ENCODE data around the gene DDR1.
"Not testable (repeated sequence)": the region's sequence is repeated elsewhere in the genome, so short reads cannot be mapped to it uniquely, and the experiment has no call there.

The DDR1 gene

GRCh38 chr6:30893666-30894065 is 9.3 kb downstream of the DDR1 start:
- no peak for DNase-seq (ENCODE audit: low spot score)

GRCh38 chr6:30894381-30894780 is 10.1 kb downstream of the DDR1 start:
- no peak for DNase-seq (ENCODE audit: low spot score)

GRCh38 chr6:30894935-30895334 is 10.6 kb downstream of the DDR1 start:
- DNase-seq (ENCODE audit: low spot score) = no peak

GRCh38 chr6:30895343-30895742 is 11.0 kb downstream of the DDR1 start:
- no peak for DNase-seq (ENCODE audit: low spot score)

- no peak for DNase-seq (ENCODE audit: low spot score)
These were observed 12.2 kb downstream of the DDR1 start for GRCh38 chr6:30896541-30896940.

- DNase-seq (ENCODE audit: low spot score) = no peak
These were observed 13.6 kb downstream of the DDR1 start for GRCh38 chr6:30897882-30898281.

GRCh38 chr6:30898750-30899360 is 14.5 kb downstream of the DDR1 start:
- DNase-seq (ENCODE audit: low spot score) = no peak

- no peak for DNase-seq (ENCODE audit: low spot score)
These were observed 16.6 kb downstream of the DDR1 start for GRCh38 chr6:30900863-30901417.

GRCh38 chr6:30901436-30901835 is 17.1 kb downstream of the DDR1 start:
- no peak for DNase-seq (ENCODE audit: low spot score)

- DNase-seq (ENCODE audit: low spot score) = not testable (repeated sequence)
These were observed 17.9 kb downstream of the DDR1 start for GRCh38 chr6:30902196-30902595.

- DNase-seq (ENCODE audit: low spot score) = no peak
These were observed 18.4 kb downstream of the DDR1 start for GRCh38 chr6:30902709-30903108.

- no peak for DNase-seq (ENCODE audit: low spot score)
These were observed 18.9 kb downstream of the DDR1 start for GRCh38 chr6:30903236-30903635.

GRCh38 chr6:30907290-30907757 is 23.0 kb downstream of the DDR1 start:
- DNase-seq (ENCODE audit: low spot score) = not testable (repeated sequence)

- peak; percentile 98 for DNase-seq (ENCODE audit: low spot score)
These were observed 23.7 kb downstream of the DDR1 start, which contains the start of gene GTF2H4 for GRCh38 chr6:30907758-30908591. Gene GTF2H4 (plus strand): TSS chr6:30908207.

GRCh38 chr6:30908700-30909099 is 24.4 kb downstream of the DDR1 start:
- no peak for DNase-seq (ENCODE audit: low spot score)

- DNase-seq (ENCODE audit: low spot score) = not testable (repeated sequence)
These were observed 26.2 kb downstream of the DDR1 start for GRCh38 chr6:30910473-30910872.

GRCh38 chr6:30912746-30913520 is 28.6 kb downstream of the DDR1 start:
- no peak for DNase-seq (ENCODE audit: low spot score)

- DNase-seq (ENCODE audit: low spot score) = peak; percentile 10
These were observed 29.4 kb downstream of the DDR1 start for GRCh38 chr6:30913721-30914075.

- DNase-seq (ENCODE audit: low spot score) = peak; percentile 88
These were observed 29.9 kb downstream of the DDR1 start, which contains the start of gene VARS2 for GRCh38 chr6:30914076-30914853. Gene VARS2 (plus strand): TSS chr6:30914238. CDS start chr6:30914837, 599 bp downstream.

GRCh38 chr6:30914854-30915590 is 30.7 kb downstream of the DDR1 start:
- DNase-seq (ENCODE audit: low spot score) = peak; percentile 10
